PC-9 (cell line): Measurements from ENCODE around the gene RNASE4. TPM values are rescaled to one million over a fixed set of nuclear protein-coding genes. Genes with fewer than 3 reads are reported as not detected.

Experiments used
- BruUV-seq: library from RNA; stranded (reverse); fragments of 400-500 nt; replicated peaks from 2 replicates; lab custom pipeline; 2021; lab: Mats Ljungman, UMichigan
- CTCF ChIA-PET: fragments of 300-600 bp; sonication (Branson Sonifier 250); formaldehyde crosslinking; loops from one replicate; lab custom pipeline; 2022; ENCODE audit warnings: antibody characterized with exemption; lab: Charles Lee
- POLR2A ChIA-PET: fragments of 300-600 bp; sonication (Branson Sonifier 250); formaldehyde crosslinking; loops from one replicate; lab custom pipeline; 2022; ENCODE audit warnings: antibody characterized with exemption; ENCODE audit not compliant: unreplicated experiment; lab: Charles Lee
- DNase-seq, 2 experiments: peaks; one replicate each; pipeline versions ENCODE4 v3.0.0 to v3.0.0-alpha.2; 2015 to 2022; ENCODE audit warnings: mixed read lengths in 1 of 2
- H2AFZ ChIP-seq: fragments of 200-600 bp; sonication (generic); 2 replicates; pipeline ENCODE4 v1.8.1; 2017; ENCODE audit warnings: antibody characterized with exemption
- H3F3A ChIP-seq: fragments of 200-600 bp; sonication (generic); 2 replicates; pipeline ENCODE4 v1.8.1; 2017; ENCODE audit warnings: antibody characterized with exemption, mild to moderate bottlenecking, low read depth; ENCODE audit not compliant: insufficient read depth
- H3K27ac ChIP-seq: fragments of 200-600 bp; sonication (generic); 2 replicates; pipeline ENCODE4 v1.6.1; 2016; ENCODE audit warnings: mixed run types
- H3K27me3 ChIP-seq: fragments of 200-600 bp; sonication (generic); 2 replicates; pipeline ENCODE4 v1.6.1; 2016; ENCODE audit warnings: low read depth, mixed run types; ENCODE audit not compliant: insufficient read depth
- H3K36me3 ChIP-seq: fragments of 200-600 bp; sonication (generic); 2 replicates; pipeline ENCODE4 v1.6.1; 2016; ENCODE audit warnings: low read depth, mixed run types
- H3K4me1 ChIP-seq: fragments of 200-600 bp; sonication (generic); replicated peaks from 2 replicates; pipeline ENCODE4 v1.6.1; 2016; ENCODE audit warnings: mixed run types; ENCODE audit not compliant: insufficient read depth
- H3K4me2 ChIP-seq: fragments of 200-600 bp; sonication (generic); 2 replicates; pipeline ENCODE4 v1.6.1; 2017; ENCODE audit warnings: mixed run types
- H3K4me3 ChIP-seq: fragments of 200-600 bp; sonication (generic); 2 replicates; pipeline ENCODE4 v1.6.1; 2016; ENCODE audit warnings: mixed run types
- H3K79me2 ChIP-seq: fragments of 200-600 bp; sonication (generic); 2 replicates; pipeline ENCODE4 v1.6.1; 2017; ENCODE audit warnings: low read depth, mixed run types
- H3K9me2 ChIP-seq: fragments of 200-600 bp; sonication (generic); 2 replicates; pipeline ENCODE4 v1.8.1; 2017; ENCODE audit warnings: mild to moderate bottlenecking; ENCODE audit not compliant: insufficient read depth
- H3K9me3 ChIP-seq: fragments of 200-600 bp; sonication (generic); 2 replicates; pipeline ENCODE4 v1.8.1; 2016; ENCODE audit warnings: low read depth; ENCODE audit not compliant: insufficient read depth
- H4K20me1 ChIP-seq: fragments of 200-600 bp; sonication (generic); 2 replicates; pipeline ENCODE4 v1.8.1; 2017; ENCODE audit not compliant: insufficient read depth
- EZH2 ChIP-seq: fragments of 200-600 bp; sonication (generic); IDR thresholded peaks from 2 replicates; pipeline ENCODE4 v1.8.0; 2017; ENCODE audit warnings: antibody characterized with exemption, low read depth
- intact Hi-C: fragments of 100-400 bp; cut with micrococcal nuclease; formaldehyde crosslinking; loops from one replicate; pipeline ENCODE4 v1.10.0; 2022; ENCODE audit not compliant: unreplicated experiment
- total RNA-seq: library from RNA; stranded (reverse); gene quantifications from 2 replicates; pipeline ENCODE4 v1.2.3, GENCODE V29; 2021
- TF ChIP-seq, protein P1 (sequence below): fragments of 200-600 bp; sonication (generic); conservative IDR thresholded peaks from 2 replicates; pipeline ENCODE4 v1.6.1; 2017; ENCODE audit warnings: mixed run types, antibody characterized with exemption, mild to moderate bottlenecking, moderate library complexity

Gene RNASE4
- total RNA-seq, 1 experiment from 2014 or later = 4.0 TPM

DNA sequence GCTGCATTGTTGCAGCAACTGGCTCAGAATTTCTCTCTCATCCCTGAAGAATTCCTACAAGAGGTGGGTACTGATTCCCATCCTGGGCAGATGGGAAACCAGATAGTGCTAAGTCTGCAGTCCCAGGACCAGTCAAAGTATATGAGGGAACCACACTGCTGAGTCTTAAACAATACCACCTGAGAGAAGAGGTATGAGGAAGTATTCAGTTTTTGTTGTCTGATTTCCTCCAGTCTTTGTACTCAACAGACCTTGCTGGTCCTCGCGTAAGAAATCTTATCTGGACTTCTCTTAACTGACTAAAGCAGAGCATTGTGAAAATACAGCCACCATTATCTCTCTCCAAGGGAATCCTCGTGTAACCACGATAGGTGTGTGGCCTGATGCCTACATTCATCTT is 57.8 kb downstream of the RNASE4 start:
- Histone ChIP-seq H3K9me2 (no peaks in the 10 kb centered on the region), H3K27ac (no peak overlapping the region), H3K4me2 (no peak overlapping the region), H3F3A (no peaks in the 10 kb centered on the region), H3K36me3 (no peaks in the 10 kb centered on the region), H2AFZ (no peak overlapping the region), H3K4me3 (no peak overlapping the region), H3K27me3 (no peaks in the 10 kb centered on the region), H3K9me3 (no peaks in the 10 kb centered on the region), H4K20me1 (no peaks in the 10 kb centered on the region), H3K4me1 (peaks cover 7% of the 10 kb centered on the region; the same call in 1 of the 2 replicates), H3K79me2 (no peaks in the 10 kb centered on the region)
- intact Hi-C loops = loop anchor here (1.0 kb wide), 1 partner anchor 35 kb away; no protein-coding TSS in a partner anchor
- peak in 1 of 2 experiments; percentile 9 for DNase-seq
- no peak for TF ChIP-seq EZH2
- TF ChIP-seq, protein P1, sequence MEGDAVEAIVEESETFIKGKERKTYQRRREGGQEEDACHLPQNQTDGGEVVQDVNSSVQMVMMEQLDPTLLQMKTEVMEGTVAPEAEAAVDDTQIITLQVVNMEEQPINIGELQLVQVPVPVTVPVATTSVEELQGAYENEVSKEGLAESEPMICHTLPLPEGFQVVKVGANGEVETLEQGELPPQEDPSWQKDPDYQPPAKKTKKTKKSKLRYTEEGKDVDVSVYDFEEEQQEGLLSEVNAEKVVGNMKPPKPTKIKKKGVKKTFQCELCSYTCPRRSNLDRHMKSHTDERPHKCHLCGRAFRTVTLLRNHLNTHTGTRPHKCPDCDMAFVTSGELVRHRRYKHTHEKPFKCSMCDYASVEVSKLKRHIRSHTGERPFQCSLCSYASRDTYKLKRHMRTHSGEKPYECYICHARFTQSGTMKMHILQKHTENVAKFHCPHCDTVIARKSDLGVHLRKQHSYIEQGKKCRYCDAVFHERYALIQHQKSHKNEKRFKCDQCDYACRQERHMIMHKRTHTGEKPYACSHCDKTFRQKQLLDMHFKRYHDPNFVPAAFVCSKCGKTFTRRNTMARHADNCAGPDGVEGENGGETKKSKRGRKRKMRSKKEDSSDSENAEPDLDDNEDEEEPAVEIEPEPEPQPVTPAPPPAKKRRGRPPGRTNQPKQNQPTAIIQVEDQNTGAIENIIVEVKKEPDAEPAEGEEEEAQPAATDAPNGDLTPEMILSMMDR = no peak
- ChIA-PET POLR2A (interaction anchor here (0.6 kb wide), 1 partner anchor 489 kb away, joined by 10 read pairs; no protein-coding TSS in a partner anchor), CTCF (no interaction called here)
- BruUV-seq = no TSS peak

DNA sequence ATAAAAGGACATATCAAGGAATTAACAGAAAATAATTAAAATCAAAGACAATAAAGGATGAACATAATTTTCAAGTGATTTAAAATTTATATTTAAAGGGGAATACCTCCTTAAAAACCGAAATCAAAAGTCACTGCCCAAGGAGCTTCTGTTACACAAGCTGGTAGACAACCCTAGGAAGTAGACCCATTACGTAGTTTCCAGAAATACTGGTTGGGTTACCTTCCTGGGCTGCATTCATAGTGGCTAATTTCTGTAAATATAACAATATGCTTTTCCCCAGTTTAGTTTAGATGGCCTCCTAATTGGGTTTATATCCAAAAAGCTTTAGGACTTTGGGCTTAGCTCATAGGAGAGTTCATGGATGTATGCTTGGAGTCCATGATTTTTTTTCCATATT is 59.2 kb downstream of the RNASE4 start:
- H3K27me3 ChIP-seq = no peaks in the 10 kb centered on the region
- TF ChIP-seq, protein P1 = no peak
- TF ChIP-seq EZH2 = no peak
- no peaks in the 10 kb centered on the region for H3K79me2 ChIP-seq
- no peak overlapping the region for H2AFZ ChIP-seq
- H4K20me1 ChIP-seq = no peaks in the 10 kb centered on the region
- H3K36me3 ChIP-seq = no peaks in the 10 kb centered on the region
- H3K9me2 ChIP-seq = no peaks in the 10 kb centered on the region
- no peaks in the 10 kb centered on the region for H3K9me3 ChIP-seq
- no peak overlapping the region for H3K27ac ChIP-seq
- no peaks in the 10 kb centered on the region for H3F3A ChIP-seq
- ChIA-PET POLR2A (interaction anchor here (1.0 kb wide), 1 partner anchor 35 kb away, joined by 3 read pairs; no protein-coding TSS in a partner anchor), CTCF (interaction anchor here (0.7 kb wide), 1 partner anchor 96 kb away, joined by 6 read pairs; no protein-coding TSS in a partner anchor)
- no TSS peak for BruUV-seq
- no peak overlapping the region for H3K4me2 ChIP-seq
- DNase-seq = peak; percentile 8 to 66
- intact Hi-C loops = no loop called here
- peaks cover 7% of the 10 kb centered on the region; the same call in 1 of the 2 replicates for H3K4me1 ChIP-seq
- no peak overlapping the region for H3K4me3 ChIP-seq

DNA sequence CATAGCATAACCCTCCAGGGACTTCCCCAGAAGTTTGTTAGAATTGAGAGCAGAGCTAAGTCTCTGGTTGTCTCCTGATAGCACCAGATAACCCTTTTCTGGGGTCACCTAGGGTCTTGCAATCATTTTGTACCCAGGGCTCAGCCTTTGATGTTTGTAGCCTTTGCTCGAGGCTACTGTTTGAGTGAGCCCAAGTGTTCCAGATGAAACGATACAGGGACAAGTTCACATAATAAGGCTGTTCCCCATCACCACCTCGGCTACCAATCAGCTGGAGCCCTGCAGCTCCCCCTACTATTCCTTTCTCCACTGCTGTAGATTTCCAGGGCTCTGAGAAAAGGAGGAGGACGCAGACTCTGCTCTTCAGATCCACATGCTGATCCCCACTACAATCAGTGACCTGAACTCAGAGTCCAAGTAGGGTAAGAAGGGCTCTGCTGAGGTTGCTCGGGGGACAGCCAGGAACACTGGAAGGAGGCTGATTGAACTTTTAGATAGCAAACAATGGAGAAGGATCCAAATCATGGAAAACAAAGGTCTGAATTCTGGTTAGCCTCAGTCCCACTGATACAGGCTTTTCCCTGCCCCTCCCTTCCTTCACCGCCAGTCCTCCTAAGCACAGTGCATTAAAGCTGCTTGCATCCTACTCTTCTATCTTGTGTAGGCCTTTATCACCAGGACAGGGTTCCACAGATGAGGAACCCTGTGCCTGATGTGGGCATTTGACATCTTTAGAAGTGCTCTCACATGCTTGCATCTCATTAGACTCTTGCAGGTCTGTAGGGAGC is 61.4 kb downstream of the RNASE4 start, which contains the start of gene EDDM3A:
Gene EDDM3A (plus strand): TSS at position 317 of the 788 bp plus-strand sequence. CDS start 1,694 bp downstream, outside the sequence.
- ChIA-PET POLR2A (no interaction called here), CTCF (no interaction called here)
- intact Hi-C loops = no loop called here
- no peaks in the 10 kb centered on the region for H3K79me2 ChIP-seq
- TF ChIP-seq, protein P1 = no peak
- TF ChIP-seq EZH2 = no peak
- no TSS peak for BruUV-seq
- no peaks in the 10 kb centered on the region for H3F3A ChIP-seq
- no peaks in the 10 kb centered on the region for H4K20me1 ChIP-seq
- DNase-seq = no peak
- no peak within 1 kb of the TSS for H3K4me2 ChIP-seq
- no peaks in the 10 kb centered on the region for H3K9me3 ChIP-seq
- H3K4me3 ChIP-seq = no peak within 1 kb of the TSS
- H3K27ac ChIP-seq = no peak within 1 kb of the TSS
- no peaks in the 10 kb centered on the region for H3K36me3 ChIP-seq
- no peaks in the 10 kb centered on the region for H3K9me2 ChIP-seq
- H3K27me3 ChIP-seq = no peaks in the 10 kb centered on the region
- H3K4me1 ChIP-seq = peaks cover 7% of the 10 kb centered on the region; the same call in 1 of the 2 replicates
- H2AFZ ChIP-seq = no peak within 1 kb of the TSS
